NB4 (cell line): ENCODE data around the gene PPP1R2B.

ENCODE experiments used
- CTCF ChIP-seq: IDR thresholded peaks from one replicate; pipeline ENCODE4 v1.5.1; 2012; ENCODE audit warnings: low read depth, low read length
- POLR2A ChIP-seq: IDR thresholded peaks from 2 replicates; pipeline ENCODE4 v1.6.1; 2011; ENCODE audit warnings: mild to moderate bottlenecking; ENCODE audit not compliant: insufficient read length; ENCODE audit errors: extremely low read depth

GRCh38 chr5:156883316-156883875, 33.3 kb downstream of the PPP1R2B start:
- TF ChIP-seq POLR2A (no peak), CTCF (no peak)
